HEK293 (cell line): ENCODE data around the gene MLLT1.

Source experiments
- FEZF1 ChIP-seq: fragments of 450-650 bp; formaldehyde crosslinking; IDR thresholded peaks from 2 replicates; pipeline ENCODE4 v1.5.1; 2016; ENCODE audit warnings: missing biosample characterization, missing genetic modification characterization
- GLI2 ChIP-seq: fragments of 450-650 bp; formaldehyde crosslinking; IDR thresholded peaks from 2 replicates; pipeline ENCODE4; 2017; ENCODE audit warnings: missing biosample characterization, missing genetic modification characterization, low read depth, borderline replicate concordance
- GLI4 ChIP-seq: fragments of 450-650 bp; formaldehyde crosslinking; IDR thresholded peaks from 2 replicates; pipeline ENCODE4 v1.5.1; 2016; ENCODE audit warnings: missing biosample characterization, missing genetic modification characterization
- KLF16 ChIP-seq: fragments of 450-650 bp; formaldehyde crosslinking; IDR thresholded peaks from 2 replicates; pipeline ENCODE4 v1.5.1; 2017; ENCODE audit warnings: missing biosample characterization, missing genetic modification characterization
- KLF7 ChIP-seq: fragments of 450-650 bp; formaldehyde crosslinking; IDR thresholded peaks from 2 replicates; pipeline ENCODE4 v1.5.1; 2016; ENCODE audit warnings: missing biosample characterization, missing genetic modification characterization, borderline replicate concordance
- KLF8 ChIP-seq: fragments of 450-650 bp; formaldehyde crosslinking; IDR thresholded peaks from 2 replicates; pipeline ENCODE4 v1.5.1; 2016; ENCODE audit warnings: missing biosample characterization, missing genetic modification characterization
- TCF7L2 ChIP-seq: IDR thresholded peaks from 2 replicates; pipeline ENCODE4 v1.6.1; 2011; ENCODE audit warnings: low read depth, mild to moderate bottlenecking, inconsistent platforms, low read length, moderate library complexity, borderline replicate concordance
- ZBTB20 ChIP-seq: fragments of 450-650 bp; formaldehyde crosslinking; IDR thresholded peaks from 2 replicates; pipeline ENCODE4 v1.5.1; 2016; ENCODE audit warnings: missing biosample characterization, missing genetic modification characterization
- ZBTB48 ChIP-seq: fragments of 450-650 bp; formaldehyde crosslinking; IDR thresholded peaks from 2 replicates; pipeline ENCODE4 v1.5.1; 2016; ENCODE audit warnings: missing biosample characterization, missing genetic modification characterization
- ZNF10 ChIP-seq: fragments of 450-650 bp; formaldehyde crosslinking; IDR thresholded peaks from 2 replicates; pipeline ENCODE4 v1.5.1; 2017; ENCODE audit warnings: missing biosample characterization, missing genetic modification characterization
- ZNF112 ChIP-seq: fragments of 450-650 bp; formaldehyde crosslinking; IDR thresholded peaks from 2 replicates; pipeline ENCODE4 v1.5.0; 2017; ENCODE audit warnings: missing biosample characterization, missing genetic modification characterization
- ZNF146 ChIP-seq: fragments of 450-650 bp; formaldehyde crosslinking; IDR thresholded peaks from 2 replicates; pipeline ENCODE4 v1.5.1; 2016; ENCODE audit warnings: missing biosample characterization, missing genetic modification characterization
- ZNF174 ChIP-seq: fragments of 450-650 bp; formaldehyde crosslinking; IDR thresholded peaks from 2 replicates; pipeline ENCODE4 v1.5.0; 2017; ENCODE audit warnings: missing biosample characterization, mild to moderate bottlenecking, missing genetic modification characterization
- ZNF175 ChIP-seq: fragments of 450-650 bp; formaldehyde crosslinking; IDR thresholded peaks from 2 replicates; pipeline ENCODE4 v1.5.1; 2016; ENCODE audit warnings: missing biosample characterization, missing genetic modification characterization
- ZNF2 ChIP-seq: fragments of 450-650 bp; formaldehyde crosslinking; IDR thresholded peaks from 2 replicates; pipeline ENCODE4 v1.5.1; 2016; ENCODE audit warnings: missing biosample characterization, missing genetic modification characterization
- ZNF24 ChIP-seq: fragments of 450-650 bp; formaldehyde crosslinking; IDR thresholded peaks from 2 replicates; pipeline ENCODE4 v1.5.1; 2016; ENCODE audit warnings: missing biosample characterization, missing genetic modification characterization
- ZNF302 ChIP-seq: fragments of 450-650 bp; formaldehyde crosslinking; IDR thresholded peaks from 2 replicates; pipeline ENCODE4 v1.5.1; 2016; ENCODE audit warnings: missing biosample characterization, missing genetic modification characterization, low read depth
- ZNF350 ChIP-seq: fragments of 450-650 bp; formaldehyde crosslinking; IDR thresholded peaks from 2 replicates; pipeline ENCODE4 v1.5.0; 2017; ENCODE audit warnings: missing biosample characterization, mild to moderate bottlenecking, missing genetic modification characterization
- ZNF394 ChIP-seq: fragments of 450-650 bp; formaldehyde crosslinking; IDR thresholded peaks from 2 replicates; pipeline ENCODE4 v1.5.1; 2016; ENCODE audit warnings: missing biosample characterization, missing genetic modification characterization, mild to moderate bottlenecking, moderate library complexity, borderline replicate concordance
- ZNF510 ChIP-seq: fragments of 450-650 bp; formaldehyde crosslinking; IDR thresholded peaks from 2 replicates; pipeline ENCODE4 v1.5.1; 2018; ENCODE audit warnings: mild to moderate bottlenecking, missing genetic modification characterization, missing biosample characterization; ENCODE audit not compliant: insufficient replicate concordance
- ZNF629 ChIP-seq: fragments of 450-650 bp; formaldehyde crosslinking; IDR thresholded peaks from 2 replicates; pipeline ENCODE4 v1.5.1; 2017; ENCODE audit warnings: missing biosample characterization, missing genetic modification characterization
- ZNF791 ChIP-seq: fragments of 450-650 bp; formaldehyde crosslinking; IDR thresholded peaks from 2 replicates; pipeline ENCODE4 v1.5.1; 2016; ENCODE audit warnings: missing biosample characterization, missing genetic modification characterization
- TF ChIP-seq, protein P1 (sequence below): fragments of 450-650 bp; formaldehyde crosslinking; IDR thresholded peaks from 2 replicates; pipeline ENCODE4 v1.5.1; 2016; ENCODE audit warnings: missing biosample characterization, missing genetic modification characterization
- TF ChIP-seq, protein P2 (sequence below): fragments of 450-650 bp; formaldehyde crosslinking; IDR thresholded peaks from 2 replicates; pipeline ENCODE4 v1.5.1; 2016; ENCODE audit warnings: missing biosample characterization, missing genetic modification characterization, borderline replicate concordance
- TF ChIP-seq, protein P3 (sequence below): fragments of 450-650 bp; formaldehyde crosslinking; IDR thresholded peaks from 2 replicates; pipeline ENCODE4 v1.5.1; 2016; ENCODE audit warnings: missing biosample characterization, missing genetic modification characterization, low read depth
- TF ChIP-seq, protein P4 (sequence below): fragments of 450-650 bp; formaldehyde crosslinking; IDR thresholded peaks from 2 replicates; pipeline ENCODE4 v1.5.0; 2017; ENCODE audit warnings: missing biosample characterization, missing genetic modification characterization, borderline replicate concordance
- TF ChIP-seq, protein P5 (sequence below): IDR thresholded peaks from 2 replicates; pipeline ENCODE4 v1.6.1; 2011; ENCODE audit warnings: mild to moderate bottlenecking, low read depth, low read length, borderline replicate concordance

Gene MLLT1

DNA sequence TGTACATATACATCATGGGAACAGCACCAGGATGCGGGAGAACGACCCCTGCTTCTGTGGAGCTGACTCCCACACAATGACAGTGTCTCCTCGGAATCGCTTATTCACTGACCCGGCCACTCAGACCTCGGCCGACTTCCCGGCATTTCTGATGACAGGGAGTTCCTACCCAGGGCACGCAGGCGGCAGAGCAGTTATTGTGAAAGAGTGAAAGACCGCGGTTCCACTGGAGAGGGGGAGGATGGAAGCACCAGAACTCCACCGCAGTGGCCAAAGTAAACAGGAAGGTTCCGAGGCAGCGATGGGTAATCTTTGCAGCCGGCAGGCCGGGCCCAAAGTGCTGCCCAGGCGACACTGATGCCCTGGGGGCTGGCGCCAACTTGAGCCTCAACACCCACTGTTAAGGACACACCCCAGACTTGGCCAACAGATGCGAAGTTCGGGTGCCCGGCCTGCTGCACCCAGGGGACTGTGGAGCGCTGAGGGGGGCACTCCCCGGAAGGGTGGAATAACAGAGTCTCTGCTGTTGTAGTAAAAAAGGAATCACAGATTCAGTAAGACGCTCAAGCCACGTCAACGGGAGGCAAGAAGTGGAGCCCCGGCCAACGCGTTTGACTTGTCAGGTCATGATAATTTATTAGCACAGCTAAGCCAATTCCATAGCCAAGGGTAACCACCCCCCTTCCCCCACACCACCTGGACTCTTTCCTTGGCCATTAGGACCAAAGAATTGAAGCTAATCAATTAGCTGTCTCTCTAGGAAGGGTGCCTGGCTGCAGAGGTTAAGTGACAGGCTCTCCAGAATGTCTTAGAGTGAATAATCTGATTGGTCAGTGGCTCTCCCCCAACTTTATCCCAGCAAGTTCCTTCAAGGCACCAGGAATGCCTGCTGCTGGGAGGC, 5.8 kb downstream of the MLLT1 start (continued):
- TF ChIP-seq, protein P1, sequence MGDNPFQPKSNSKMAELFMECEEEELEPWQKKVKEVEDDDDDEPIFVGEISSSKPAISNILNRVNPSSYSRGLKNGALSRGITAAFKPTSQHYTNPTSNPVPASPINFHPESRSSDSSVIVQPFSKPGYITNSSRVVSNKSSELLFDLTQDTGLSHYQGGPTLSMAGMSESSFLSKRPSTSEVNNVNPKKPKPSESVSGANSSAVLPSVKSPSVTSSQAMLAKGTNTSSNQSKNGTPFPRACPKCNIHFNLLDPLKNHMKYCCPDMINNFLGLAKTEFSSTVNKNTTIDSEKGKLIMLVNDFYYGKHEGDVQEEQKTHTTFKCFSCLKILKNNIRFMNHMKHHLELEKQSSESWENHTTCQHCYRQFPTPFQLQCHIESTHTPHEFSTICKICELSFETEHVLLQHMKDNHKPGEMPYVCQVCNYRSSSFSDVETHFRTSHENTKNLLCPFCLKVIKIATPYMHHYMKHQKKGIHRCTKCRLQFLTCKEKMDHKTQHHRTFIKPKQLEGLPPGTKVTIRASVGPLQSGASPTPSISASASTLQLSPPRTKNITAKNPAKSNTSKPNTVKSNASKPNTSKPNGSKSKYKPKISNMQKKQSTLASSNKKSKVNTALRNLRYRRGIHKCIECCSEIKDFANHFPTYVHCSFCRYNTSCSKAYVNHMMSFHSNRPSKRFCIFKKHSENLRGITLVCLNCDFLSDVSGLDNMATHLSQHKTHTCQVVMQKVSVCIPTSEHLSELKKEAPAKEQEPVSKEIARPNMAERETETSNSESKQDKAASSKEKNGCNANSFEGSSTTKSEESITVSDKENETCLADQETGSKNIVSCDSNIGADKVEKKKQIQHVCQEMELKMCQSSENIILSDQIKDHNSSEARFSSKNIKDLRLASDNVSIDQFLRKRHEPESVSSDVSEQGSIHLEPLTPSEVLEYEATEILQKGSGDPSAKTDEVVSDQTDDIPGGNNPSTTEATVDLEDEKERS: no peak
- TF ChIP-seq ZNF174 (tag by site-specific recombination) (no peak), ZNF175 (tag by site-specific recombination) (no peak), ZNF629 (peak; percentile 40), ZNF2 (no peak), KLF16 (tag by site-specific recombination) (no peak), FEZF1 (tag by site-specific recombination) (no peak), ZNF350 (tag by site-specific recombination) (no peak), ZNF302 (tag by site-specific recombination) (no peak), ZNF10 (no peak), ZNF394 (tag by site-specific recombination) (no peak), TCF7L2 (no peak), ZNF146 (no peak), ZBTB48 (tag by site-specific recombination) (no peak), ZBTB20 (tag by site-specific recombination) (peak; percentile 9; the same call in 1 of the 2 replicates), KLF8 (tag by site-specific recombination) (no peak), GLI4 (tag by site-specific recombination) (no peak), ZNF24 (no peak), ZNF791 (tag by site-specific recombination) (no peak), KLF7 (tag by site-specific recombination) (no peak), ZNF510 (tag by site-specific recombination) (no peak), ZNF112 (tag by site-specific recombination) (no peak), GLI2 (tag by site-specific recombination) (no peak)
- TF ChIP-seq, protein P2, sequence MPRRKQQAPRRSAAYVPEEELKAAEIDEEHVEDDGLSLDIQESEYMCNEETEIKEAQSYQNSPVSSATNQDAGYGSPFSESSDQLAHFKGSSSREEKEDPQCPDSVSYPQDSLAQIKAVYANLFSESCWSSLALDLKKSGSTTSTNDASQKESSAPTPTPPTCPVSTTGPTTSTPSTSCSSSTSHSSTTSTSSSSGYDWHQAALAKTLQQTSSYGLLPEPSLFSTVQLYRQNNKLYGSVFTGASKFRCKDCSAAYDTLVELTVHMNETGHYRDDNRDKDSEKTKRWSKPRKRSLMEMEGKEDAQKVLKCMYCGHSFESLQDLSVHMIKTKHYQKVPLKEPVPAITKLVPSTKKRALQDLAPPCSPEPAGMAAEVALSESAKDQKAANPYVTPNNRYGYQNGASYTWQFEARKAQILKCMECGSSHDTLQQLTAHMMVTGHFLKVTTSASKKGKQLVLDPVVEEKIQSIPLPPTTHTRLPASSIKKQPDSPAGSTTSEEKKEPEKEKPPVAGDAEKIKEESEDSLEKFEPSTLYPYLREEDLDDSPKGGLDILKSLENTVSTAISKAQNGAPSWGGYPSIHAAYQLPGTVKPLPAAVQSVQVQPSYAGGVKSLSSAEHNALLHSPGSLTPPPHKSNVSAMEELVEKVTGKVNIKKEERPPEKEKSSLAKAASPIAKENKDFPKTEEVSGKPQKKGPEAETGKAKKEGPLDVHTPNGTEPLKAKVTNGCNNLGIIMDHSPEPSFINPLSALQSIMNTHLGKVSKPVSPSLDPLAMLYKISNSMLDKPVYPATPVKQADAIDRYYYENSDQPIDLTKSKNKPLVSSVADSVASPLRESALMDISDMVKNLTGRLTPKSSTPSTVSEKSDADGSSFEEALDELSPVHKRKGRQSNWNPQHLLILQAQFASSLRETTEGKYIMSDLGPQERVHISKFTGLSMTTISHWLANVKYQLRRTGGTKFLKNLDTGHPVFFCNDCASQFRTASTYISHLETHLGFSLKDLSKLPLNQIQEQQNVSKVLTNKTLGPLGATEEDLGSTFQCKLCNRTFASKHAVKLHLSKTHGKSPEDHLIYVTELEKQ (tag by site-specific recombination): no peak
- TF ChIP-seq, protein P3, sequence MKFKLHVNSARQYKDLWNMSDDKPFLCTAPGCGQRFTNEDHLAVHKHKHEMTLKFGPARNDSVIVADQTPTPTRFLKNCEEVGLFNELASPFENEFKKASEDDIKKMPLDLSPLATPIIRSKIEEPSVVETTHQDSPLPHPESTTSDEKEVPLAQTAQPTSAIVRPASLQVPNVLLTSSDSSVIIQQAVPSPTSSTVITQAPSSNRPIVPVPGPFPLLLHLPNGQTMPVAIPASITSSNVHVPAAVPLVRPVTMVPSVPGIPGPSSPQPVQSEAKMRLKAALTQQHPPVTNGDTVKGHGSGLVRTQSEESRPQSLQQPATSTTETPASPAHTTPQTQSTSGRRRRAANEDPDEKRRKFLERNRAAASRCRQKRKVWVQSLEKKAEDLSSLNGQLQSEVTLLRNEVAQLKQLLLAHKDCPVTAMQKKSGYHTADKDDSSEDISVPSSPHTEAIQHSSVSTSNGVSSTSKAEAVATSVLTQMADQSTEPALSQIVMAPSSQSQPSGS (tag by site-specific recombination): no peak
- TF ChIP-seq, protein P4, sequence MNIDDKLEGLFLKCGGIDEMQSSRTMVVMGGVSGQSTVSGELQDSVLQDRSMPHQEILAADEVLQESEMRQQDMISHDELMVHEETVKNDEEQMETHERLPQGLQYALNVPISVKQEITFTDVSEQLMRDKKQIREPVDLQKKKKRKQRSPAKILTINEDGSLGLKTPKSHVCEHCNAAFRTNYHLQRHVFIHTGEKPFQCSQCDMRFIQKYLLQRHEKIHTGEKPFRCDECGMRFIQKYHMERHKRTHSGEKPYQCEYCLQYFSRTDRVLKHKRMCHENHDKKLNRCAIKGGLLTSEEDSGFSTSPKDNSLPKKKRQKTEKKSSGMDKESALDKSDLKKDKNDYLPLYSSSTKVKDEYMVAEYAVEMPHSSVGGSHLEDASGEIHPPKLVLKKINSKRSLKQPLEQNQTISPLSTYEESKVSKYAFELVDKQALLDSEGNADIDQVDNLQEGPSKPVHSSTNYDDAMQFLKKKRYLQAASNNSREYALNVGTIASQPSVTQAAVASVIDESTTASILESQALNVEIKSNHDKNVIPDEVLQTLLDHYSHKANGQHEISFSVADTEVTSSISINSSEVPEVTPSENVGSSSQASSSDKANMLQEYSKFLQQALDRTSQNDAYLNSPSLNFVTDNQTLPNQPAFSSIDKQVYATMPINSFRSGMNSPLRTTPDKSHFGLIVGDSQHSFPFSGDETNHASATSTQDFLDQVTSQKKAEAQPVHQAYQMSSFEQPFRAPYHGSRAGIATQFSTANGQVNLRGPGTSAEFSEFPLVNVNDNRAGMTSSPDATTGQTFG (tag by site-specific recombination): no peak
- TF ChIP-seq, protein P5, sequence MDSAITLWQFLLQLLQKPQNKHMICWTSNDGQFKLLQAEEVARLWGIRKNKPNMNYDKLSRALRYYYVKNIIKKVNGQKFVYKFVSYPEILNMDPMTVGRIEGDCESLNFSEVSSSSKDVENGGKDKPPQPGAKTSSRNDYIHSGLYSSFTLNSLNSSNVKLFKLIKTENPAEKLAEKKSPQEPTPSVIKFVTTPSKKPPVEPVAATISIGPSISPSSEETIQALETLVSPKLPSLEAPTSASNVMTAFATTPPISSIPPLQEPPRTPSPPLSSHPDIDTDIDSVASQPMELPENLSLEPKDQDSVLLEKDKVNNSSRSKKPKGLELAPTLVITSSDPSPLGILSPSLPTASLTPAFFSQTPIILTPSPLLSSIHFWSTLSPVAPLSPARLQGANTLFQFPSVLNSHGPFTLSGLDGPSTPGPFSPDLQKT: no peak
